ENCODE data around the gene PHYKPL.

The PHYKPL gene

GRCh38 chr5:178221853-178222252 lies 10.7 kb downstream of the PHYKPL start:
- no peak for DNase-seq

GRCh38 chr5:178221282-178221681 lies 11.3 kb downstream of the PHYKPL start:
- DNase-seq = no peak

GRCh38 chr5:178218827-178219226 lies 13.8 kb downstream of the PHYKPL start:
- DNase-seq = no peak

- DNase-seq = no peak
Measured at GRCh38 chr5:178218237-178218776, 14.3 kb downstream of the PHYKPL start.

- DNase-seq = no peak
Measured at GRCh38 chr5:178216779-178217178, 15.8 kb downstream of the PHYKPL start.

- no peak for DNase-seq
Measured at GRCh38 chr5:178216088-178216534, 16.5 kb downstream of the PHYKPL start.

GRCh38 chr5:178215280-178216002 lies 17.2 kb downstream of the PHYKPL start:
- no peak for DNase-seq

GRCh38 chr5:178214160-178214803 lies 18.3 kb downstream of the PHYKPL start:
- DNase-seq = no peak

GRCh38 chr5:178213748-178214151 lies 18.9 kb downstream of the PHYKPL start:
- DNase-seq = no peak

- no peak for DNase-seq
Measured at GRCh38 chr5:178213003-178213461, 19.6 kb downstream of the PHYKPL start.

GRCh38 chr5:178212241-178213002 lies 20.2 kb downstream of the PHYKPL start:
- DNase-seq = no peak

GRCh38 chr5:178211095-178212048 lies 21.2 kb downstream of the PHYKPL start:
- DNase-seq = no peak

- no peak for DNase-seq
Measured at GRCh38 chr5:178210686-178211085, 21.9 kb downstream of the PHYKPL start.

GRCh38 chr5:178210073-178210535 lies 22.5 kb downstream of the PHYKPL start:
- DNase-seq = no peak

- DNase-seq = no peak
Measured at GRCh38 chr5:178209334-178210072, 23.1 kb downstream of the PHYKPL start.

GRCh38 chr5:178208540-178209227 lies 23.9 kb downstream of the PHYKPL start:
- no peak for DNase-seq

- no peak for DNase-seq
Measured at GRCh38 chr5:178207917-178208280, 24.7 kb downstream of the PHYKPL start.

GRCh38 chr5:178207183-178207916 lies 25.3 kb downstream of the PHYKPL start:
- no peak for DNase-seq

GRCh38 chr5:178206166-178207101 lies 26.2 kb downstream of the PHYKPL start:
- DNase-seq = no peak

Measured in NCI-H1105 (cell line).